ENCODE results near the gene HDAC4.

DNA sequence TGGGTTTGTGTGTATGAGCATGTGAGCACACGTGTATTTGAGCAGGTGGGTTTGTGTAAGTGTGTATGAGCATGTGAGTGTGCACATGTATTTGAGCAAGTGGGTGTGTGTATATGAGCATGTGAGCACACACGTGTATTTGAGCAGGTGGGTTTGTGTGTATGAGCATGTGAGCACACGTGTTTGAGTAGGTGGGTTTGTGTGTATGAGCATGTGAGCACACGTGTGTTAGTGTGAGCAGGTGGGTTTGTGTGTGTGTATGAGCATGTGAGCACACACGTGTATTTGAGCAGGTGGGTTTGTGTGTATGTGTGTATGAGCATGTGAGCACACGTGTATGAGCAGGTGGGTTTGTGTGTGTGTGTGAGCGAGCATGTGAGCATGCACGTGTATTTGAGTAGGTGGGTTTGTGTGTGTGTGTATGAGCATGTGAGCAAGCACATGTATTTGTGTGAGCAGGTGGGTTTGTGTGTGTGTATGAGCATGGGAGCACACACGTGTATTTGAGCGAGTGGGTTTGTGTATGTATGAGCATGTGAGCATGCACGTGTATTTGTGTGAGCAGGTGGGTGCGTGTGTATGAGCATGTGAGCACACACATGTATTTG, 383.2 kb downstream of the HDAC4 start:
- TF ChIP-seq, protein P1, sequence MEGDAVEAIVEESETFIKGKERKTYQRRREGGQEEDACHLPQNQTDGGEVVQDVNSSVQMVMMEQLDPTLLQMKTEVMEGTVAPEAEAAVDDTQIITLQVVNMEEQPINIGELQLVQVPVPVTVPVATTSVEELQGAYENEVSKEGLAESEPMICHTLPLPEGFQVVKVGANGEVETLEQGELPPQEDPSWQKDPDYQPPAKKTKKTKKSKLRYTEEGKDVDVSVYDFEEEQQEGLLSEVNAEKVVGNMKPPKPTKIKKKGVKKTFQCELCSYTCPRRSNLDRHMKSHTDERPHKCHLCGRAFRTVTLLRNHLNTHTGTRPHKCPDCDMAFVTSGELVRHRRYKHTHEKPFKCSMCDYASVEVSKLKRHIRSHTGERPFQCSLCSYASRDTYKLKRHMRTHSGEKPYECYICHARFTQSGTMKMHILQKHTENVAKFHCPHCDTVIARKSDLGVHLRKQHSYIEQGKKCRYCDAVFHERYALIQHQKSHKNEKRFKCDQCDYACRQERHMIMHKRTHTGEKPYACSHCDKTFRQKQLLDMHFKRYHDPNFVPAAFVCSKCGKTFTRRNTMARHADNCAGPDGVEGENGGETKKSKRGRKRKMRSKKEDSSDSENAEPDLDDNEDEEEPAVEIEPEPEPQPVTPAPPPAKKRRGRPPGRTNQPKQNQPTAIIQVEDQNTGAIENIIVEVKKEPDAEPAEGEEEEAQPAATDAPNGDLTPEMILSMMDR (IDR thresholded peaks at IDR 0.05; ENCODE audit: low read depth, low read length, missing input control) = no peak
- TF ChIP-seq, protein P2, sequence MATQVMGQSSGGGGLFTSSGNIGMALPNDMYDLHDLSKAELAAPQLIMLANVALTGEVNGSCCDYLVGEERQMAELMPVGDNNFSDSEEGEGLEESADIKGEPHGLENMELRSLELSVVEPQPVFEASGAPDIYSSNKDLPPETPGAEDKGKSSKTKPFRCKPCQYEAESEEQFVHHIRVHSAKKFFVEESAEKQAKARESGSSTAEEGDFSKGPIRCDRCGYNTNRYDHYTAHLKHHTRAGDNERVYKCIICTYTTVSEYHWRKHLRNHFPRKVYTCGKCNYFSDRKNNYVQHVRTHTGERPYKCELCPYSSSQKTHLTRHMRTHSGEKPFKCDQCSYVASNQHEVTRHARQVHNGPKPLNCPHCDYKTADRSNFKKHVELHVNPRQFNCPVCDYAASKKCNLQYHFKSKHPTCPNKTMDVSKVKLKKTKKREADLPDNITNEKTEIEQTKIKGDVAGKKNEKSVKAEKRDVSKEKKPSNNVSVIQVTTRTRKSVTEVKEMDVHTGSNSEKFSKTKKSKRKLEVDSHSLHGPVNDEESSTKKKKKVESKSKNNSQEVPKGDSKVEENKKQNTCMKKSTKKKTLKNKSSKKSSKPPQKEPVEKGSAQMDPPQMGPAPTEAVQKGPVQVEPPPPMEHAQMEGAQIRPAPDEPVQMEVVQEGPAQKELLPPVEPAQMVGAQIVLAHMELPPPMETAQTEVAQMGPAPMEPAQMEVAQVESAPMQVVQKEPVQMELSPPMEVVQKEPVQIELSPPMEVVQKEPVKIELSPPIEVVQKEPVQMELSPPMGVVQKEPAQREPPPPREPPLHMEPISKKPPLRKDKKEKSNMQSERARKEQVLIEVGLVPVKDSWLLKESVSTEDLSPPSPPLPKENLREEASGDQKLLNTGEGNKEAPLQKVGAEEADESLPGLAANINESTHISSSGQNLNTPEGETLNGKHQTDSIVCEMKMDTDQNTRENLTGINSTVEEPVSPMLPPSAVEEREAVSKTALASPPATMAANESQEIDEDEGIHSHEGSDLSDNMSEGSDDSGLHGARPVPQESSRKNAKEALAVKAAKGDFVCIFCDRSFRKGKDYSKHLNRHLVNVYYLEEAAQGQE (IDR thresholded peaks at IDR 0.05) = no peak
- TF ChIP-seq HNF4A (conservative IDR thresholded peaks at IDR 0.05) (no peak), RXRA (IDR thresholded peaks at IDR 0.05) (no peak)
- TF ChIP-seq, protein P3, sequence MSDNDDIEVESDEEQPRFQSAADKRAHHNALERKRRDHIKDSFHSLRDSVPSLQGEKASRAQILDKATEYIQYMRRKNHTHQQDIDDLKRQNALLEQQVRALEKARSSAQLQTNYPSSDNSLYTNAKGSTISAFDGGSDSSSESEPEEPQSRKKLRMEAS (IDR thresholded peaks at IDR 0.05) = no peak
